GM23248 (cell line): ENCODE results near the gene CRELD2. TPM values are rescaled to one million over a fixed set of nuclear protein-coding genes. Genes with fewer than 3 reads are reported as not detected.
"Not testable (repeated sequence)": the region's sequence is repeated elsewhere in the genome, so short reads cannot be mapped to it uniquely, and the experiment has no call there.

ENCODE experiments used
- DNase-seq: peaks from one replicate; pipeline ENCODE4 v3.0.0-alpha.2; 2015
- H2AFZ ChIP-seq: fragments of 200-600 bp; sonication (generic); 2 replicates; pipeline ENCODE4 v1.6.1; 2016; ENCODE audit warnings: antibody characterized with exemption
- H3F3A ChIP-seq: fragments of 200-600 bp; sonication (generic); 2 replicates; pipeline ENCODE4 v1.6.1; 2016; ENCODE audit warnings: mild to moderate bottlenecking, antibody characterized with exemption, mixed run types; ENCODE audit not compliant: insufficient read depth
- H3K27ac ChIP-seq: fragments of 200-600 bp; sonication (generic); 2 replicates; pipeline ENCODE4 v1.5.1; 2016; ENCODE audit warnings: mild to moderate bottlenecking
- H3K27me3 ChIP-seq: fragments of 200-600 bp; sonication (generic); replicated peaks from 2 replicates; pipeline ENCODE4 v1.6.1; 2016; ENCODE audit warnings: mild to moderate bottlenecking; ENCODE audit not compliant: insufficient read depth
- H3K36me3 ChIP-seq: fragments of 200-600 bp; sonication (generic); 2 replicates; pipeline ENCODE4 v1.6.1; 2016; ENCODE audit warnings: low read depth, mild to moderate bottlenecking
- H3K4me1 ChIP-seq: fragments of 200-600 bp; sonication (generic); 2 replicates; pipeline ENCODE4 v1.6.1; 2016; ENCODE audit warnings: mild to moderate bottlenecking; ENCODE audit not compliant: insufficient read depth
- H3K4me2 ChIP-seq: fragments of 200-600 bp; sonication (generic); one replicate; pipeline ENCODE4 v1.6.1; 2016; ENCODE audit warnings: mild to moderate bottlenecking; ENCODE audit not compliant: unreplicated experiment
- H3K4me3 ChIP-seq: fragments of 200-600 bp; sonication (generic); 2 replicates; pipeline ENCODE4 v1.5.1; 2016; ENCODE audit warnings: mild to moderate bottlenecking
- H3K79me2 ChIP-seq: fragments of 200-600 bp; sonication (generic); 2 replicates; pipeline ENCODE4 v1.6.1; 2016; ENCODE audit warnings: mild to moderate bottlenecking; ENCODE audit not compliant: insufficient read depth
- H3K9ac ChIP-seq: fragments of 200-600 bp; sonication (generic); 2 replicates; pipeline ENCODE4 v1.6.1; 2016; ENCODE audit warnings: mild to moderate bottlenecking
- H3K9me2 ChIP-seq: fragments of 200-600 bp; sonication (generic); 2 replicates; pipeline ENCODE4 v1.6.1; 2016; ENCODE audit warnings: mixed run types, mild to moderate bottlenecking, moderate library complexity; ENCODE audit not compliant: insufficient read depth
- H3K9me3 ChIP-seq: fragments of 200-600 bp; sonication (generic); one replicate; pipeline ENCODE4 v1.6.1; 2017; ENCODE audit warnings: low read depth
- H4K20me1 ChIP-seq: fragments of 200-600 bp; sonication (generic); 2 replicates; pipeline ENCODE4 v1.6.0; 2016; ENCODE audit not compliant: insufficient read depth
- EZH2 ChIP-seq: fragments of 200-600 bp; sonication (generic); IDR thresholded peaks from 2 replicates; pipeline ENCODE4 v1.6.1; 2018; ENCODE audit warnings: antibody characterized with exemption, mild to moderate bottlenecking; ENCODE audit not compliant: insufficient read depth, poor library complexity, severe bottlenecking
- EZH2phosphoT487 ChIP-seq: fragments of 200-600 bp; sonication (generic); IDR thresholded peaks from 2 replicates; pipeline ENCODE4 v1.6.1; 2018; ENCODE audit warnings: antibody characterized with exemption, moderate library complexity, mild to moderate bottlenecking, low read depth; ENCODE audit not compliant: insufficient read depth
- WGBS, 2 experiments: methylation state at CpG; one replicate each; pipeline ENCODE4 v1.1.6; 2015 to 2017; ENCODE audit warnings: low lambda C conversion rate in 2 of 2, low coverage in 1 of 2; ENCODE audit errors: missing lambda C conversion rate in 2 of 2; 5-methylcytosine and 5-hydroxymethylcytosine counted together
- in situ Hi-C: fragments of 300-500 bp; cut with MboI; formaldehyde crosslinking; loops from 2 replicates; pipeline ENCODE4 v1.15.0; 2020
- polyA plus RNA-seq: library from polyadenylated mRNA; unstranded; fragments of >200 nt; fragmentation: Nextera tagmentation; extraction: Ambion mirVana; gene quantifications from 2 replicates; pipeline ENCODE4 v1.2.1, GENCODE V29; 2016
- total RNA-seq: library from RNA; depleted of rRNA; stranded (reverse); fragments of >200 nt; shearing (Covaris generic); gene quantifications from 2 replicates; pipeline ENCODE4 v1.2.3, GENCODE V29; 2014

The CRELD2 gene
- total and polyA plus RNA-seq, 2 experiments from 2014 or later = 57.1 to 78.4 TPM

DNA sequence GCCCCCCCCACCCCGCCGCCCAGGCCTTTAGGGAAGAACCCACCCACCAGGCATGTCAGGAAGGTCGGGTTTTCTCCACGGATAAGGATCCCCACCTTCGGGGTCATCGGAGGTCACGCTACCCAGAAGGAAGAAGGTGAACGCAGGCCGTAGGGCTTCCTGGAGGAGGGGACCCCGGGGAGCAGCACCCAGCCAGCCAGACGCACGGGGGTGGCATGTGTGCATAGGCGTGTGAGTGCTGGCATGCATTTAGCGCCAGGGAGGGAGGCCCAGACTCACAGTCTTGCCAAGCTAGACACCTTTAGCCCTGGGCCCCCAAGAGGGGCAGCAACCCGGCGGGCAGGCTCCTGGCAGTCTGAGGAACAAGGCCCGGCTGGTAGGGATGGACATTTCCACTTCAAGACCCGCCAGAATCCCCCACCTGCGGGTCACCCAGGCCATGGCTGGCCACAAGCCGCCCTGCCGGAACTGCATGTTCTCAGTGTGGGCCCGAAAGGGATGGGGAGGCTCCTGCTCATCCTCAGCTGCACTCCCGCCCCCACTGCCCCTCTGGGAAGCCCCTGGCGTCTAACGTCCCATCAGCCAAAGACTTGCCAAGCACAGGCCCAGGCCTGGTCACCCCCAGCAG lies 25.5 kb downstream of the CRELD2 start:
- no peak overlapping the region for H3K9ac ChIP-seq
- no peaks in the 10 kb centered on the region for H3K9me3 ChIP-seq
- TF ChIP-seq EZH2phosphoT487 (no peak), EZH2 (no peak)
- H3K27ac ChIP-seq = no peak overlapping the region
- no peak overlapping the region for H2AFZ ChIP-seq
- H3K27me3 ChIP-seq = no peaks in the 10 kb centered on the region
- in situ Hi-C loops = no loop called here
- 91 to 94% methylated on average over 23 to 25 of the region's 25 CpGs for WGBS, 2 experiments
- no peak overlapping the region for H3K4me3 ChIP-seq
- no peak overlapping the region for H3K4me2 ChIP-seq
- no peaks in the 10 kb centered on the region for H3F3A ChIP-seq
- no peaks in the 10 kb centered on the region for H3K79me2 ChIP-seq
- H3K9me2 ChIP-seq = no peaks in the 10 kb centered on the region
- no peak for DNase-seq
- H3K4me1 ChIP-seq = no peaks in the 10 kb centered on the region
- no peaks in the 10 kb centered on the region for H4K20me1 ChIP-seq
- no peaks in the 10 kb centered on the region for H3K36me3 ChIP-seq

DNA sequence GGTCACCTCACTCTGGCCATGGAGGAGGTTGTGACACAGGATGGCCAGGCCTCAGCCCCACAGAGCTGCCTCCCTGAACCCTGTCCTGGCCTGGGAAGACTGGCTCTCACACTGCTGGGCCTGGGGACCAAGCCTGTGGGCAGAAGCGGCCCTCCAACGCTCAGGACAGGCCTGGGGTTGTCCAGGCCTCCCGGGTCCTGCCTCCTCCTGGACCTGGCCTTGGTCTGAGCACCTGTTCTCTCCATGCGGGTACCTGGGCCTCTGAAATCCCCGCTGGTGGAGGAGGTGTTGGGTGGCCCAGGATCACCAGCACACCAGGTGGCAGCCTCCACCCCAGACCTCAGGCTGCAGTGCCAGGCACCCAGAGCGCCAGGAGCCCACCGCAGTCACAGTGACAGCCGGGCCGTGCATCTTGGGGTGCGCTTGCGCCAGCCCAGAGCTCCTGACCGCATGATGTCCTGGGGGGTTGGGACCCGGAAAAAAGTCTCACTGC lies 26.0 kb downstream of the CRELD2 start:
- 88 to 89% methylated on average over 10 to 12 of the region's 13 CpGs for WGBS, 2 experiments
- Histone ChIP-seq H3K9me2 (no peaks in the 10 kb centered on the region), H3K79me2 (no peaks in the 10 kb centered on the region), H3F3A (no peaks in the 10 kb centered on the region), H2AFZ (no peak overlapping the region), H3K27ac (no peak overlapping the region), H3K4me2 (no peak overlapping the region), H3K4me3 (no peak overlapping the region), H3K36me3 (no peaks in the 10 kb centered on the region), H3K9me3 (no peaks in the 10 kb centered on the region), H4K20me1 (no peaks in the 10 kb centered on the region), H3K4me1 (no peaks in the 10 kb centered on the region), H3K27me3 (no peaks in the 10 kb centered on the region), H3K9ac (no peak overlapping the region)
- TF ChIP-seq EZH2phosphoT487 (no peak), EZH2 (no peak)
- in situ Hi-C loops = no loop called here
- no peak for DNase-seq

DNA sequence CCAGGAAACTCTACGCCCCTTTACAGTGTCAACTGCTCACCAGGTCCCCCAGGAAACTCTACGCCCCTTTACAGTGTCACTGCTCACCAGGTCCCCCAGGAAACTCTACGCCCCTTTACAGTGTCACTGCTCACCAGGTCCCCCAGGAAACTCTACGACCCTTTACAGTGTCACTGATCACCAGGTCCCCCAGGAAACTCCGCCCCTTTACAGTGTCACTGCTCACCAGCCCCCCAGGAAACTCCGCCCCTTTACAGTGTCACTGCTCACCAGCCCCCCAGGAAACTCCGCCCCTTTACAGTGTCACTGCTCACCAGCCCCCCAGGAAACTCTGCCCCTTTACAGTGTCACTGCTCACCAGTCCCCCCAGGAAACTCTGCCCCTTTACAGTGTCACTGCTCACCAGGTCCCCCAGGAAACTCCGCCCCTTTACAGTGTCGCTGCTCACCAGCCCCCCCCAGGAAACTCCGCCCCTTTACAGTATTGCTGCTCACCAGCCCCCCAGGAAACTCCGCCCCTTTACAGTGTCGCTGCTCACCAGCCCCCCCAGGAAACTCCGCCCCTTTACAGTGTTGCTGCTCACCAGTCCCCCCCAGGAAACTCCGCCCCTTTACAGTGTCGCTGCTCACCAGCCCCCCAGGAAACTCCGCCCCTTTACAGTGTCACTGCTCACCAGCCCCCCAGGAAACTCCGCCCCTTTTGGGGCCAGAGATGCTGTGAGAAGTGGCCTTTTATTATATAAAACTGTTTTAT lies 26.8 kb downstream of the CRELD2 start:
- H3K79me2 ChIP-seq, H3K27ac ChIP-seq, H3K4me3 ChIP-seq, H2AFZ ChIP-seq, H4K20me1 ChIP-seq, in situ Hi-C loops, H3K4me1 ChIP-seq, H3K9ac ChIP-seq, H3K9me3 ChIP-seq, H3F3A ChIP-seq, H3K27me3 ChIP-seq, H3K4me2 ChIP-seq, DNase-seq, H3K9me2 ChIP-seq, H3K36me3 ChIP-seq: not testable (repeated sequence)
- WGBS, 2 experiments = 86 to 93% methylated on average over 8 to 17 of the region's 17 CpGs

DNA sequence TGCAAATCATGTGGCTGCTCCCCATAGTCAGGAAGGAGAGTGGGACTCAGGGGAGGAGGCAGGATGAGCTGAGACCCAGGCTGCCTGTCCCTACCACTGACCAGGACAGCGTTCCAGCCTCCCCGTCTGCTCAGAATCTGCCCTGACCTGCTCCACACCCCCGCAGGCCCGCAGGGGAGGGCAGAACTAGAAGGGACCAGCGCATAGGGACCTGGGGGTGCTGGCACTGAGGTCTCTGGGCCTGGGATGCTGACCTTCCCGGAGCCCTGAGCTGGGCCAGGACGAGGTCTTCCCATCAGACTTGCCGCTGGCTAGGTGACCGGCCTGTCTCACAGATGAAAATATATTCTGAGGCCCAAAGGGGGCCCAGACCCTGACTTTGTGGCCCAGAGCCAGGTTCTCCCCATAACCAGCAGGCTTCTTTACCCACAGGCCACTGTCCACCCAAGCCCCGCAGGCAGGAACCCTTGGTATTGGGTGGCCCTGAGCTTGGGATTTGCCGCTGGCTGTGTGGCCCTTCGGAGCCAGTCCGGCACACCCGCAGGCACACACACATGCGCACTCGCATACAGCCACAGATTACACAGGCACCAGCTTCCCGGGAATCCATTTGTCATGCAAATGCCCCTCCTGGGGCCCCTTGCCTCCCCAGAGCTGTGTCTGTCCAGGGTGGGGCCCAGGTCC lies 28.3 kb downstream of the CRELD2 start:
- TF ChIP-seq EZH2 (no peak), EZH2phosphoT487 (no peak)
- H4K20me1 ChIP-seq = no peaks in the 10 kb centered on the region
- in situ Hi-C loops = no loop called here
- H3K4me1 ChIP-seq = peaks cover under 1% of the 10 kb centered on the region
- no peaks in the 10 kb centered on the region for H3F3A ChIP-seq
- no peak overlapping the region for H3K9ac ChIP-seq
- H3K9me2 ChIP-seq = no peaks in the 10 kb centered on the region
- H3K79me2 ChIP-seq = no peaks in the 10 kb centered on the region
- no peak overlapping the region for H3K4me3 ChIP-seq
- no peaks in the 10 kb centered on the region for H3K36me3 ChIP-seq
- H3K27me3 ChIP-seq = no peaks in the 10 kb centered on the region
- H2AFZ ChIP-seq = no peak overlapping the region
- no peak overlapping the region for H3K27ac ChIP-seq
- 84 to 88% methylated on average over 15 to 16 of the region's 17 CpGs for WGBS, 2 experiments
- no peaks in the 10 kb centered on the region for H3K9me3 ChIP-seq
- DNase-seq = no peak
- H3K4me2 ChIP-seq = no peak overlapping the region
